ENCODE measurements around the gene NDUFS5.
"Not testable (repeated sequence)": the region's sequence is repeated elsewhere in the genome, so short reads cannot be mapped to it uniquely, and the experiment has no call there.

The NDUFS5 gene
- 46.2 reads per million, percentile 66 among the genes with 10 or more reads in this experiment for total RNA-seq

GRCh38 chr1:39026051-39026865, at the start of gene NDUFS5:
NDUFS5 (plus strand) TSS chr1:39026350; CDS start chr1:39028725, 2,375 bp downstream.
- peak; percentile 76 for DNase-seq

DNA sequence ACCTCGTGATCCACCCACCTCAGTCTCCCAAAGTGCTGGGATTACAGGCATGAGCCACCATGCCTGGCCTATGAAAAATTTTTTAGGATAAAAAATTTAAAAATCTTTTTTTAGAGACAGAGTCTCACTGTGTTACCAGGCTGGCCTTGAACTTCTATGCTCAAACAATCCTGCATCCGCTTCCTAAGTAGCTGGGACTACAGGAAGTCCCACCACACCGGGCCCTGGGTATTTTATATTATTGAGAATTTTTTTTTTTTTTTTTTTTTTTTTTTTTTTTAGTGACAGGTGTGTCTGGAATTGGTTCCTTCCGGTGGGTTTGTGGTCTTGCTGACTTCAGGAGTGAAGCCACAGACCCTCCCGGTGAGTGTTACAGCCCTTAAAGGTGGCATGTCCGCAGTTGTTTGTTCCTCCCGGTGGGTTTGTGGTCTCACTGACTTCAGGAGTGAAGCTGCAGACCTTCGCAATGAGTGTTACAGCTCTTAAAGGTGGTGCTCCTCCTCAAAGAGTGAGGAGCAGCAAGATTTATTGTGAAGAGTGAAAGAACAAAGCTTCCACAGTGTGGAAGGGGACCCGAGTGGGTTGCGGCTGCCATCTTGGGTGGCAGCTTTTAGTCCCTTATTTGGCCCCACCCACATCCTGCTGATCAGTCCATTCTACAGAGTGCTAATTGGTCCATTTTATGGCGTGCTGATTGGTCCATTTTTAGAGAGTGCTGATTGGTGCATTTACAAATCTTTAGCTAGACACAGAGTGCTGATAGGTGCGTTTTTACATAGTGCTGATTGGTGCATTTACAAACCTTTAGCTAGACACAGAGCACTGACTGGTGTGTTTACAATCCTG, 48.5 kb upstream of the NDUFS5 start:
- DNase-seq: peak; percentile 65

- DNase-seq: peak; percentile 7
These were observed 48.0 kb upstream of the NDUFS5 start for GRCh38 chr1:38978245-38978542.

DNA sequence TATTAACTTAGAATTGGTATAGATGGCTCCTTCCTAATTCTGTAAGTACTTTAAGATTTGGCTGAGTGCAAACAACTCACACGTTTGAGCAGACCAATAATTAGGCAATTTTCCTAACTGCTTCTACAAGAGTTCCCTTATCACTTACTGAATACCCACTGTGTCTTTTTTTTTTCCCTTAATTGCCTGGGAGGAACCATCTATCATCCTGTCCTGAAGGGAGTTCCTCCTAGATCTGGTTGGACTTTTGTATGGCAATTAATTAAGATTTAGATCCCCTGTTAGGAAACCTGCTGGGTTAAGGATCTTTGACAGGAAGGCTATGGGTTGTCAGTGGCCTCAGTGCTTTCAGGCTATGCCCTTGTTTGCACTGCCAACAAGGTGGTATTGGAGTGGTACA, 46.8 kb upstream of the NDUFS5 start:
- not testable (repeated sequence) for DNase-seq

DNA sequence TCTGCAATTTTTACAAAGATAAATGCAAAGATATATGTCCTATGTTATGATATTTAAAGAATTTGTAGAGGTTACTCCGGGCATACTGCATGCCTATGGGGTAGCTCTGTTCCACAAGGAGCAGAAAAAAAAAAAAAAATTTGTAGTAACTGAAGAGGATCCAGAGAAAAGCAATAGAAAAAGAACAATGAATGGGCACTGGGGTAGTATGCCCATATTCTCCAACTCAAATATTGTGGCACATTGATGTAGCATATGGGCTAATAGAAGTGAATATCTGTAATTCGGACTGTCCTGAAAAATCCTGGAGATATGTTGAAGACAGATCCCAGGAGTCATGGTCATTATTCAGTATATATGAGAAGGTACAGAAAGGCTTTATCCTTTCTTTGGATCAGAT, 36.2 kb upstream of the NDUFS5 start:
- no peak for DNase-seq

- no peak for DNase-seq
These were observed 35.8 kb upstream of the NDUFS5 start for GRCh38 chr1:38990386-38990737.

DNA sequence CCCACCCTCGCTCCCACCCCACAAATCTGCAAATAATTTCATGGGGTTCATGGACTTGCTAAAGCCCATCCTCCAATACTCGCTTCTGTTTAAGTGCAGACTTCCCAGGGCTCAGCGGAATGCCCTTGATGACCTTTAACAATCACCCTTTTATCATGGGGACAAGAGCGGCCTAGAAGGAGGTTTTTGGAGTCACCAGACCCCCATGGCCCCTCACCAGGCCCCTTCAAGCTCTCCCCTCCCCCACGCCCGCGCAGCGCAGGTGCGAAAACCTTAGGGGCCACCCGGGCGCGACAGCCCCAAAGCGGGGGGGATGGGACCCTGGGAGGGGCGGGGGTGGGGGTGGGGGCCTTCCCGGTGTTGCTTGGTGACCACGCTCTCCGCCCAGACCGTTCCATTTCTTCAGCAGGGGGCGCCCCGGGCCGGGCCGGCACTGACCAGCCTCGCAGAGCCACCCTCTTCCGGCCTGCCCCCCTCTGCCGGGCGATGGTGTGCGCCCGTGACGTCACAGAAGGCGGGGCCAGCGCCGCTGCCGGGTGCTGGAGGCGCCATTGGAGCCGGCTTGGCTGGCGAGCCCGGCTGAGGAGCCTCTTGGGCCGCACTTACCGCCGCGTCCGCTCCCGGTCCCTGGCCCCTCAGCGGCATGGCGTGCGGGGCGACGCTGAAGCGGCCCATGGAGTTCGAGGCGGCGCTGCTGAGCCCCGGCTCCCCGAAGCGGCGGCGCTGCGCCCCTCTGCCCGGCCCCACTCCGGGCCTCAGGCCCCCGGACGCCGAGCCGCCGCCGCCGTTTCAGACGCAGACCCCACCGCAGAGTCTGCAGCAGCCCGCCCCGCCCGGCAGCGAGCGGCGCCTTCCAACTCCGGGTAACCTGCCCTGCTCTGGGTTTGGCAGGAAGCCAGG, 35.2 kb upstream of the NDUFS5 start, which contains the start of gene AKIRIN1:
Gene AKIRIN1 (plus strand): TSS at position 539 of the 900 bp plus-strand sequence. CDS start 105 bp downstream, at position 644.
- DNase-seq: peak; percentile 88

GRCh38 chr1:38991638-38992411, 34.3 kb upstream of the NDUFS5 start:
- peak; percentile 8 for DNase-seq

DNA sequence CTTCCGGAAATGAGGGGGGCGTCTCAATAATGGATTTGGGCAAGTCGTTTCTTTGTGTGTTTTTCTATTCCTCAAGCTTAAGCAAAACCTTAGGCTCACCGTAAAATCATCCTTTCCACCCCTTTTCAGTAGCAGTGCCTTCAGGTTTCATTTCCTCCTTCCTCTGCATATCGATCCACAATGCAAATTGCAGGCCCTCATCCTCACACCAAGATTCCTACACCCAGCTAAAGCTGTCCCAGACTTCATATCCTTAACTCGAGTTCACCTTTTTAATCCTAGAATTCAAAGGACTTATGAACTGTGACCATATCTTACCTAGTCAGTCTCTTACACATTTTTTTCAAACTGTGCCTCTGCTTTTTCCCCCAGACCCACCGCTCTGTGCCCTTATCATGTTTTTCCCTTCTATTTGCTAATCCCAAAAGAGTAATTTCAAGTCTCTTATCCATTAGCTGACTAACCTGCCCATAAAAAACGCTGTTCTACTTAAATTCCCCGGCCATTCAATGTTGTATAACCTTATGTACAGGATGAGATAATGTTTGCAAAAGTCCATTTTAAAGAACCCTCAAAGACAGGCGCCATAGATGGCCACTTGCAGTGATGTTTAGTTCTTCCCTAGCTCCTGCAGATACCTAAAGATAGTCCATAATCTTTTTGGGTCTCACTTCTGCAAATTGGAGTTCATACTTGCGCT, 33.6 kb upstream of the NDUFS5 start:
- no peak for DNase-seq

- DNase-seq: no peak
These were observed 32.0 kb upstream of the NDUFS5 start for GRCh38 chr1:38994196-38994595.

- no peak for DNase-seq
These were observed 28.9 kb upstream of the NDUFS5 start for GRCh38 chr1:38997034-38997900.

DNA sequence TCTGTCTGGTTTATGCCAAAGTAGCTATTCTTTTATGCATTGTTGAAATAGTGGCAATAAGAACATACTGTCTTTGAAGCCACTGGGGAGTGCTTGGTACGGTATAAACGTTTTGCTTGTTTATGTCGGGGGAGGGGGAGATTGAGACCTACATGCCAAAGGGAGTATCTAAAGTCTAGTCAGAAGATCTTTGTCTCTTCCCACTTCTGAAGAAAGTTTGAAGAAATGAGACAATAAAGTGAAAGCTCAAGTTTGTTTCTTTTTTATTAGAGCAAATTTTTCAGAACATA, 28.3 kb upstream of the NDUFS5 start:
- no peak for DNase-seq

- DNase-seq: no peak
These were observed 24.4 kb upstream of the NDUFS5 start for GRCh38 chr1:39001516-39002421.

- no peak for DNase-seq
These were observed 22.9 kb upstream of the NDUFS5 start for GRCh38 chr1:39003281-39003680.

DNA sequence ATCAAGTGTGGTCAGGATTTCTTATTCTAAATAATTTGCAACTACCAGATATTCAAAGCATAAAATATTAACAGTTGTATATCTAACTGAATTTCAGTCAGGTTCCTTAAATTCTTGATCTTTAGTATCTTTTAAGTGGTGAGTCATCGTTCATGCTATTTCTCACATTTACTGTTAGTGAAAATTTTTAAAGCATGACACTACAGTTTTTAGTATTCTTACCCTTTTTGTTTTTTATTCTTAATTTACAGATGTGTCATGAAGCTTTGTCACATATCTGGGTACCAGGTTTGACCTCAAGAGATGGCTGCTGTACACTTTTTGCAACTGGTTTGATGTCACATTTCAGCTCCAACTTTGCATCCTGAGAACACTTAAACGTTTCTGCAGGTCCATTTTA, 22.4 kb upstream of the NDUFS5 start:
- DNase-seq: no peak

DNA sequence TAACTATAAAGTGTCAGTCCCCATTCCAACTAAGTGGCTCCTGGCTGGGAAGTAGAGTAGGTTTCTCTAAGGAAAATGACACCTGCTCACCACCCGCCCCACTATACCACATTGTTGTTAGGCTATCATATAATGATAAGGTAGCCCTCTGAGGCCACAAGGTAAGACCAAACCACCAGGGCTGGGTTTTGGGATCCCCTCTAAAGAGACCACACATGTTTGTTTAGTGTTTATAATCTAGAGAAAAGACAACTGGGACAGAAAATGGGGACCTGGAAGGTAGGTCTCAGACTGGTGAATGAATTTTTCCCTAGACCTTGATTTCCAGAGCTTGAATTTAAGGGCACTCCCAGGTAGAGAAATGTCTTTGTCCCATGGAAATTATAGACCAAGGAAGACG, 19.9 kb upstream of the NDUFS5 start:
- no peak for DNase-seq

DNA sequence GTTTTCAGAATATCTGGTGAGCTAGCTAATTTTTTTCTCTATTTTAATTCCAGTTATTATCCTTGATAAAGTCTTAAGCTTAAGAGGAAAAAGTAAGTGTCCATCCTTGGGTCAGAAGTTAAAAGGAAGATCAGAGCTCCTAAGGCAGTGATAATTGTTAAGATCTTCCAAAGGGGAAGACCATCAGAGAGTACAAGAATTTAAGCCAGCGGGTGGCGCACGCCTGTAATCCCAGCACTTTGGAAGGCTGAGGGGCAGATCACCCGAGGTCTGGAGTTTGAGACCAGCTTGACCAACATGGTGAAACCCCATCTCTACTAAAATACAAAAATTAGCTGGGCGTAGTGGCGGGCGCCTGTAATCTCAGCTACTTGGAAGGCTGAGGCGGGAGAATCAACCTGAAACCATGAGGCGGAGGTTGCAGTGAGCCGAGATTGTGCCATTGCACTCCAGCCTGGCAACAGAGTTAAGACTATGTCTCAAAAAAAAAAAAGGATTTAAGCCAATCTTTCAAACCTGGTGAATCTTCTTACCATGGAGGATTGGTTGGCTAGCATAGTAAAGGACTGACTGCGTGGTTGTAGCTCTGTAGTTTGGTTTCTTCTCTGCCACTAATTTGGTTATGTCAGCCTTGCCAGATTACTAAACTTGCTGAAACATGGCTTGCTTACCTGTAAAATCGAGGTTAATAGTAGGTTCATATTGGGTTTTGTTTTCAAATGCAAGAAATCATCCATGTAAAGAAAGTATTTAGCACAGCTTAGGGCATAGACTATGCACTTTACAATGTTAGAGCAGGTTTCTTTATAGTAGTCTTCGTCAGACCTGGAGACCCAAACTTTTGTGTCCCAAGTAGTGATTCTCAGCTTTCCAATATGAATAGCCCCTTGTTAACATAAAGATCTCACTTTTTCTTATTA, 19.2 kb upstream of the NDUFS5 start:
- DNase-seq: no peak

GRCh38 chr1:39014956-39015355, 11.2 kb upstream of the NDUFS5 start:
- not testable (repeated sequence) for DNase-seq
